ENCODE measurements around the gene ARFGAP1. TPM values are rescaled to one million over a fixed set of nuclear protein-coding genes. Genes with fewer than 3 reads are reported as not detected.

The ARFGAP1 gene
- polyA plus RNA-seq, 1 experiment: 76.5 TPM

DNA sequence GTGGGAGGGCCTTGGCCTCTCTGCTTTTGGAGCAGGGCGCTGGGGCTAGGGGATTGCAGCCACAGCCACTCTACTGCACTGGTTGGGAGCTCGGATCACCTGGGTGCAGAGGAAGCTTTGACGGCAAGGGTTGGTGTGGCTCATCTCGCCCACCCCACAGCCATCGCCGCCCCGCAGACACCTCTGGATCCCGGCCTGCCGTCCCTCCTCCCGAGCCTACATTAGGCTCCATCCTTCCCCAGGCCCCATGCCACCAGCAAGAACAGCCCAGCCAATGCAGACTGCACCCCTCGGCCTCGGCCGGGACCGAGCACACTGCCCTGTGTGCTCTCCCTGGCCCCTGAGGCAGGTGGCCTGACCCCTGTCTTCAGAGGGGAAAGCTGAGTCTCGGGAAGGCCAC lies 12.1 kb upstream of the ARFGAP1 start:
- ChIA-PET POLR2A (no interaction called here), CTCF (interaction anchor here (0.7 to 2.6 kb wide), 3 partner anchors 9 to 49 kb away, joined by 3 to 14 read pairs (median 3); no protein-coding TSS in a partner anchor)
- no peak for DNase-seq (ENCODE audit: low read depth)
- no peaks in the 10 kb centered on the region for H3K36me3 ChIP-seq (ENCODE audit: control insufficient read depth, insufficient read depth, low read length)
- TF ChIP-seq, protein P1, sequence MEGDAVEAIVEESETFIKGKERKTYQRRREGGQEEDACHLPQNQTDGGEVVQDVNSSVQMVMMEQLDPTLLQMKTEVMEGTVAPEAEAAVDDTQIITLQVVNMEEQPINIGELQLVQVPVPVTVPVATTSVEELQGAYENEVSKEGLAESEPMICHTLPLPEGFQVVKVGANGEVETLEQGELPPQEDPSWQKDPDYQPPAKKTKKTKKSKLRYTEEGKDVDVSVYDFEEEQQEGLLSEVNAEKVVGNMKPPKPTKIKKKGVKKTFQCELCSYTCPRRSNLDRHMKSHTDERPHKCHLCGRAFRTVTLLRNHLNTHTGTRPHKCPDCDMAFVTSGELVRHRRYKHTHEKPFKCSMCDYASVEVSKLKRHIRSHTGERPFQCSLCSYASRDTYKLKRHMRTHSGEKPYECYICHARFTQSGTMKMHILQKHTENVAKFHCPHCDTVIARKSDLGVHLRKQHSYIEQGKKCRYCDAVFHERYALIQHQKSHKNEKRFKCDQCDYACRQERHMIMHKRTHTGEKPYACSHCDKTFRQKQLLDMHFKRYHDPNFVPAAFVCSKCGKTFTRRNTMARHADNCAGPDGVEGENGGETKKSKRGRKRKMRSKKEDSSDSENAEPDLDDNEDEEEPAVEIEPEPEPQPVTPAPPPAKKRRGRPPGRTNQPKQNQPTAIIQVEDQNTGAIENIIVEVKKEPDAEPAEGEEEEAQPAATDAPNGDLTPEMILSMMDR (IDR thresholded peaks at IDR 0.05; ENCODE audit: insufficient read depth, low read depth, low read length): no peak
- peaks cover 62% of the 10 kb centered on the region for H3K27me3 ChIP-seq (ENCODE audit: control insufficient read depth, insufficient read depth, low read length)
- no peak overlapping the region for H3K4me3 ChIP-seq (ENCODE audit: low read depth, low read length)

DNA sequence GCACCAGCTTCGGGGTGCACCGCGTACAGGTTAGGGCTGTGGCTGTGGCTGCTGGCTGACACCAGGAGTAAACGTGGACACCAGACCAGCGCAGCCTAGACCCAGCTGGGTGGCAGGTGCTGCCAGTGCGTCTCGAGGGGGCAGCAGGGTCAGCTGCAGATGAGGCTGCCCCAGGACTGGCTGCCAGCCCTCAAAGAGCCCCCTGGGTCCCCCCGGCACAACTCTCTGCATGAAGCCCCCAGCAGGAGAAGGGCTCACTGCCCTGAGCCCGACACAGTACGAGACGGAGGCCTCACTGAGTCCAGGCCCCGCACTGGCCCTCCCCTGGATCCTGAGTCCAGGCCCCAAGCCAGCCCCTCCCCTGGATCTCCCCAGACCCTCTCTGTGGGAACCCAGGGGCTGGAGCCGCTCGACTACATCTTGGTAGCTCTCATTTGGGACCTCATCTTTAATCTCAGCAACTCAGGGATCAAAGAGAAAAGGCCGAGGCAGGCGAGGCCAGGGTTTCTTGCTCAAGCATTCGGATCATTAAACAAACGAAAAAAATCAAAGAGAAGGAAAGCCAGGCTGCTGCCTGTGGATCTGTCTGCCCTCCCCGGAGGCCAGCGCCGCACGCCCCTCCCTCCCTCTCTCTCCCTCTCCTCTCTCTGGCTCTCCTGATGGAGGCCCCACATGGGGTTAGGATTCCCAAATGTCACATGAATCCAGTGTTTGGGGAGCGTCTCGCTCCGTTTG lies 11.4 kb upstream of the ARFGAP1 start:
- no peak for DNase-seq (ENCODE audit: low read depth)

DNA sequence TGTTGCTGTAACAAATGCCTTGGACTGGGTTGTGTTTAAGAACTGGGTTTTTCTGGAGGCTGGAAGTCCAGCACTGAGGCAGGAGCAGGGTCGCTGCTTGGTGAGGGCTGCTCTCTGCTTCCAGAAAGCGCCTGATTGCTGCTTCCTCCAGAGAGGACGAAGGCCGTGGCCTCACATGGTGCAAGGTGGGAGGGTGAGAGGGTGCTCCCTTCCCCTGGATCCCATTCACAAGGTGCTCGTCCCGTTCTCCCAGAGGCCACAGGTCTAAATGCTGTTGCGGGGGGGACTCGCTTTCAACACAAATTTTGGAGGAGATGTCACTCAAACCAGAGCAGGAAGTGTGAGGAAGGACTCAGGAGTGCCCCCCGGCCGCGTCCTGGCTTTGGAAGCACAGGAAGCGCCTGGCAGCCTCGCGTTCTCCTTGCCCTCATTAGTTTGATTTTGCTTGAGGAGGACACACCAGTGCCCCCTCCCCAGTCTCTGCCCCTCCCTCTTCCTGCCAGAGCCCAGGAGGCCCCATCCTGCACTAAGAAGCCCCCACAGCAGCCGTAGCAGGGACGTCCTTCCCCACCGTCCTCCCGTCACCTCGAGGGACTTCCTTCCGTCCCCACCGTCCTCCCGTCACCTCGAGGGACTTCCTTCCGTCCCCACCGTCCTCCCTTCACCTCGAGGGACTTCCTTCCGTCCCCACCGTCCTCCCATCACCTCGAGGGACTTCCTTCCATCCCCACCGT lies 10.7 kb upstream of the ARFGAP1 start:
- Histone ChIP-seq H3K27me3 (ENCODE audit: control insufficient read depth, insufficient read depth, low read length) (peaks cover 57% of the 10 kb centered on the region), H3K36me3 (ENCODE audit: control insufficient read depth, insufficient read depth, low read length) (no peaks in the 10 kb centered on the region), H3K4me3 (ENCODE audit: low read depth, low read length) (no peak overlapping the region)
- TF ChIP-seq, protein P1 (IDR thresholded peaks at IDR 0.05; ENCODE audit: insufficient read depth, low read depth, low read length): no peak
- no peak for DNase-seq (ENCODE audit: low read depth)
- ChIA-PET POLR2A (no interaction called here), CTCF (interaction anchor here (2.9 kb wide), 1 partner anchor 38 kb away, joined by 9 read pairs; no protein-coding TSS in a partner anchor)

More for the DNA sequence above, 11.4 kb upstream of the ARFGAP1 start:
- H3K4me3 ChIP-seq (ENCODE audit: low read depth, low read length): no peak overlapping the region
- POLR2A ChIA-PET: no interaction called here
- TF ChIP-seq, protein P1 (IDR thresholded peaks at IDR 0.05; ENCODE audit: insufficient read depth, low read depth, low read length): no peak
- peaks cover 60% of the 10 kb centered on the region for H3K27me3 ChIP-seq (ENCODE audit: control insufficient read depth, insufficient read depth, low read length)
- no peaks in the 10 kb centered on the region for H3K36me3 ChIP-seq (ENCODE audit: control insufficient read depth, insufficient read depth, low read length)
- CTCF ChIA-PET: interaction anchor here (0.7 to 2.6 kb wide), 3 partner anchors 8 to 48 kb away, joined by 3 to 14 read pairs (median 3); no protein-coding TSS in a partner anchor

DNA sequence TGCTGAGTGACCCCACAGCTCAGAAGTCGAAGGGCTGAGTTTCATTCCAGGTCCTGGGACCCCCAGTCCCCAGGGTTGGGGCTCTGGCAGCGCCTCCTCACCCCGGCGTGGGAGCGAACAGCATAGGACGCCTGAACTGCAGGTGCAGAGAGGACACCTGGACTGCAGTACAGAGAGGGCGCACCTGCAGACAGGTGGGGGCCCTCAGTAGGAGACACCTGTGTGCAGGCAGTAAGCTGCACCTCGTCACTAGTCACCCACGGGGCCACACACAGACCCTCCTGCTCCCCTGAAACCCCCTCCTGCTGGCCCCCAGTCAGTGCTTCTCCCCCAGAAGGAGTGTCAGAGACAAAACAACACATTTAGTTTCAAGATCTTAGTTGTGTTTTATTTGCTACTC lies 9.8 kb upstream of the ARFGAP1 start:
- CTCF ChIA-PET: interaction anchor here (2.9 kb wide), 1 partner anchor 39 kb away, joined by 9 read pairs; no protein-coding TSS in a partner anchor
- Histone ChIP-seq H3K36me3 (ENCODE audit: control insufficient read depth, insufficient read depth, low read length) (no peaks in the 10 kb centered on the region), H3K27me3 (ENCODE audit: control insufficient read depth, insufficient read depth, low read length) (peaks cover 56% of the 10 kb centered on the region), H3K4me3 (ENCODE audit: low read depth, low read length) (no peak overlapping the region)
- no peak for DNase-seq (ENCODE audit: low read depth)
- TF ChIP-seq, protein P1 (IDR thresholded peaks at IDR 0.05; ENCODE audit: insufficient read depth, low read depth, low read length): no peak
- POLR2A ChIA-PET: no interaction called here

DNA sequence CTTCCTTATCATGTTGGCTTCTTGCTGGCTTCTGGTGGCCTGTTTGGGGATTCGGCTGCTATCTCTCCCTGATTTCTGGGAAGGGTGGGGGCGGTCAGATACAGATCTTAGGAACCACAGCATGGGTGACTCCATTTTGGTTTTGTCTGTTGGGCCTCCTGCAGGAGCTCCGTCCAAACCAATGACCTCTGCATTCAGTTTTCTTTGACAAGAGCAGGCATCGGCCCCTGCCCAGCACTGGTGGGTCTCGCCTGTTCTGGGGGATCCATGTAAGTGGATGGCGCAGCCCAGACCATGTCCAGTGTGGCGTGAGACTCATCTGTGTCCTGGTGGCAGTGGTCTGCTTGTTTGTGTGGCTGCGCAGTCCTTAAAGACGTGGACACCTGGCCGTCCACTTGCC lies 8.6 kb upstream of the ARFGAP1 start:
- Histone ChIP-seq H3K4me3 (ENCODE audit: low read depth, low read length) (no peak overlapping the region), H3K27me3 (ENCODE audit: control insufficient read depth, insufficient read depth, low read length) (peaks cover 47% of the 10 kb centered on the region), H3K36me3 (ENCODE audit: control insufficient read depth, insufficient read depth, low read length) (no peaks in the 10 kb centered on the region)
- TF ChIP-seq, protein P1 (IDR thresholded peaks at IDR 0.05; ENCODE audit: insufficient read depth, low read depth, low read length): no peak
- ChIA-PET CTCF (interaction anchor here (2.9 kb wide), 1 partner anchor 40 kb away, joined by 9 read pairs; no protein-coding TSS in a partner anchor), POLR2A (no interaction called here)
- DNase-seq (ENCODE audit: low read depth): no peak

Data from BJ (cell line).